Measurements from ENCODE around the gene CCT4. TPM values are rescaled to one million over a fixed set of nuclear protein-coding genes. Genes with fewer than 3 reads are reported as not detected.

The CCT4 gene
- polyA plus RNA-seq, 1 donor (not counting 4 experiments of a cell fraction or from before 2014, with no cell fraction given), result 227 TPM

- H3K4me2 ChIP-seq (ENCODE audit: control insufficient read depth, extremely low read depth, insufficient read depth, low read depth, low read length), result peak overlapping the region; percentile 48
- no peak overlapping the region for H3K4me3 ChIP-seq (ENCODE audit: control insufficient read depth in 2 of 3, extremely low read depth in 1 of 3, insufficient read depth in 2 of 3, low read depth in 1 of 3, low read length in 3 of 3)
- peak; percentile 74 for FAIRE-seq
- DNase-seq (ENCODE audit: low read depth, low spot score), result no peak
- dilution Hi-C loops (cut with MboI; ENCODE audit: extremely low pct_ligation_motif_present, low sequenced_read_pairs), result no loop called here
- TF ChIP-seq EZH2 (IDR thresholded peaks at IDR 0.05; ENCODE audit: low read length), result no peak
- no peak for TF ChIP-seq CTCF (optimal IDR thresholded peaks at IDR 0.05 in 1 of 3, IDR thresholded peaks at IDR 0.05 in 1 of 3, conservative IDR thresholded peaks at IDR 0.05 in 1 of 3; ENCODE audit: extremely low read depth in 1 of 3, insufficient read depth in 2 of 3, low read length in 3 of 3)
- H3K9me3 ChIP-seq (ENCODE audit: control insufficient read depth, low read depth, low read length), result no peaks in the 10 kb centered on the region
- peaks cover 20 to 43% of the 10 kb centered on the region in 2 experiments for H3K36me3 ChIP-seq (ENCODE audit: control insufficient read depth in 2 of 2, extremely low read depth in 1 of 2, insufficient read depth in 2 of 2, low read length in 2 of 2)
- peaks cover 18% of the 10 kb centered on the region for H3K4me1 ChIP-seq (ENCODE audit: control insufficient read depth, extremely low read depth, insufficient read depth, low read length)
- peaks cover 4% of the 10 kb centered on the region for H4K20me1 ChIP-seq (ENCODE audit: control insufficient read depth, extremely low read depth, insufficient read depth, low read length)
- H3K79me2 ChIP-seq (ENCODE audit: control insufficient read depth, insufficient read depth, low read length), result peaks cover 30% of the 10 kb centered on the region
- no peak overlapping the region for H3K9ac ChIP-seq (ENCODE audit: control insufficient read depth, extremely low read depth, insufficient read depth, low read length)
- H2AFZ ChIP-seq (ENCODE audit: control insufficient read depth, low read length), result no peak overlapping the region
- peak overlapping the region; percentile 31 for H3K27ac ChIP-seq (ENCODE audit: control insufficient read depth, insufficient read depth, low read length)
- no peaks in the 10 kb centered on the region for H3K9me1 ChIP-seq (ENCODE audit: control insufficient read depth, extremely low read depth, insufficient read depth, low read length)
- no peaks in the 10 kb centered on the region for H3K27me3 ChIP-seq (ENCODE audit: control insufficient read depth, extremely low read depth, insufficient read depth, low read length)
Observed at GRCh38 chr2:61878761-61879160, 9.7 kb downstream of the CCT4 start.

- TF ChIP-seq EZH2 (IDR thresholded peaks at IDR 0.05; ENCODE audit: low read length) (no peak), CTCF (optimal IDR thresholded peaks at IDR 0.05 in 1 of 3, IDR thresholded peaks at IDR 0.05 in 1 of 3, conservative IDR thresholded peaks at IDR 0.05 in 1 of 3; ENCODE audit: extremely low read depth in 1 of 3, insufficient read depth in 2 of 3, low read length in 3 of 3) (no peak)
- dilution Hi-C loops (cut with MboI; ENCODE audit: extremely low pct_ligation_motif_present, low sequenced_read_pairs), result no loop called here
- Histone ChIP-seq H3K4me2 (ENCODE audit: control insufficient read depth, extremely low read depth, insufficient read depth, low read depth, low read length) (no peak overlapping the region), H3K4me1 (ENCODE audit: control insufficient read depth, extremely low read depth, insufficient read depth, low read length) (peaks cover 18% of the 10 kb centered on the region), H3K27ac (ENCODE audit: control insufficient read depth, insufficient read depth, low read length) (no peak overlapping the region), H3K9ac (ENCODE audit: control insufficient read depth, extremely low read depth, insufficient read depth, low read length) (no peak overlapping the region), H3K4me3 (ENCODE audit: control insufficient read depth in 2 of 3, extremely low read depth in 1 of 3, insufficient read depth in 2 of 3, low read depth in 1 of 3, low read length in 3 of 3) (no peak overlapping the region), H3K9me3 (ENCODE audit: control insufficient read depth, low read depth, low read length) (no peaks in the 10 kb centered on the region), H3K79me2 (ENCODE audit: control insufficient read depth, insufficient read depth, low read length) (peaks cover 25% of the 10 kb centered on the region), H3K27me3 (ENCODE audit: control insufficient read depth, extremely low read depth, insufficient read depth, low read length) (no peaks in the 10 kb centered on the region), H2AFZ (ENCODE audit: control insufficient read depth, low read length) (no peak overlapping the region), H4K20me1 (ENCODE audit: control insufficient read depth, extremely low read depth, insufficient read depth, low read length) (peaks cover 4% of the 10 kb centered on the region), H3K36me3 (ENCODE audit: control insufficient read depth in 2 of 2, extremely low read depth in 1 of 2, insufficient read depth in 2 of 2, low read length in 2 of 2) (peaks cover 20 to 40% of the 10 kb centered on the region in 2 experiments), H3K9me1 (ENCODE audit: control insufficient read depth, extremely low read depth, insufficient read depth, low read length) (no peaks in the 10 kb centered on the region)
- DNase-seq (ENCODE audit: low read depth, low spot score) (no peak), FAIRE-seq (no peak)
Observed at GRCh38 chr2:61877571-61878245, 10.7 kb downstream of the CCT4 start.

All from keratinocyte (primary cell).